GM06990 (cell line): ENCODE data around the gene GHRHR.

Source experiments
- DNase-seq: peaks from one replicate; pipeline ENCODE4 v3.0.0-alpha.2; 2011; ENCODE audit not compliant: insufficient read length; ENCODE audit errors: extremely low read depth
- H3K27me3 ChIP-seq: replicated peaks from 2 replicates; pipeline ENCODE4 v1.6.0; 2011; ENCODE audit warnings: low read length; ENCODE audit not compliant: control insufficient read depth, insufficient read depth
- H3K36me3 ChIP-seq: 2 replicates; pipeline ENCODE4 v1.5.1; 2011; ENCODE audit warnings: low read length; ENCODE audit not compliant: control insufficient read depth, insufficient read depth
- H3K4me3 ChIP-seq: replicated peaks from 2 replicates; pipeline ENCODE4 v1.5.1; 2011; ENCODE audit warnings: low read depth, mild to moderate bottlenecking, control low read depth, low read length
- CTCF ChIP-seq: IDR thresholded peaks from 2 replicates; pipeline ENCODE4 v1.5.1; 2011; ENCODE audit warnings: low read length, control low read depth, mild to moderate bottlenecking, inconsistent platforms; ENCODE audit not compliant: insufficient read depth, poor library complexity, severe bottlenecking

Gene GHRHR

GRCh38 chr7:30956704-30957103 lies 7.0 kb upstream of the GHRHR start:
- no peak for DNase-seq
- no peak for TF ChIP-seq CTCF
- H3K27me3 ChIP-seq, result no peaks in the 10 kb centered on the region

GRCh38 chr7:30965372-30965771 lies 1.6 kb downstream of the GHRHR start:
- DNase-seq, result no peak

More at GRCh38 chr7:30956704-30957103, 7.0 kb upstream of the GHRHR start:
- Histone ChIP-seq H3K36me3 (no peaks in the 10 kb centered on the region), H3K4me3 (no peak overlapping the region)

GRCh38 chr7:30965883-30966282 lies 2.1 kb downstream of the GHRHR start:
- DNase-seq, result no peak
- no peaks in the 10 kb centered on the region for H3K36me3 ChIP-seq
- H3K27me3 ChIP-seq, result no peaks in the 10 kb centered on the region; the same call in none of the 2 replicates
- no peak for TF ChIP-seq CTCF
- H3K4me3 ChIP-seq, result no peak overlapping the region

More at GRCh38 chr7:30965372-30965771, 1.6 kb downstream of the GHRHR start:
- H3K27me3 ChIP-seq, result no peaks in the 10 kb centered on the region; the same call in none of the 2 replicates
- TF ChIP-seq CTCF, result no peak
- H3K36me3 ChIP-seq, result no peaks in the 10 kb centered on the region
- H3K4me3 ChIP-seq, result no peak overlapping the region

GRCh38 chr7:30968294-30968693 lies 4.5 kb downstream of the GHRHR start:
- no peak for TF ChIP-seq CTCF
- no peaks in the 10 kb centered on the region for H3K36me3 ChIP-seq
- no peaks in the 10 kb centered on the region; the same call in none of the 2 replicates for H3K27me3 ChIP-seq
- H3K4me3 ChIP-seq, result no peak overlapping the region
- DNase-seq, result no peak

- Histone ChIP-seq H3K27me3 (no peaks in the 10 kb centered on the region; the same call in none of the 2 replicates), H3K36me3 (no peaks in the 10 kb centered on the region), H3K4me3 (no peak overlapping the region)
- no peak for DNase-seq
- TF ChIP-seq CTCF, result no peak
Observed at GRCh38 chr7:30968747-30969603, 5.2 kb downstream of the GHRHR start.
